Stimulated activated CD4-positive, alpha-beta T cell treated with anti-CD3 and anti-CD28 coated beads, Interleukin-1b, Interleukin-23, amount 100 ng/mL, for 24 hours (primary cell): ENCODE results near the gene PHACTR3.
"Not testable (repeated sequence)": the region's sequence is repeated elsewhere in the genome, so short reads cannot be mapped to it uniquely, and the experiment has no call there.

ENCODE experiments used
- DNase-seq, 4 experiments: peaks; one replicate each; pipeline ENCODE4 v3.0.0-alpha.2; 2020; ENCODE audit warnings: low read depth in 4 of 4, low spot score in 1 of 4

PHACTR3 gene

DNA sequence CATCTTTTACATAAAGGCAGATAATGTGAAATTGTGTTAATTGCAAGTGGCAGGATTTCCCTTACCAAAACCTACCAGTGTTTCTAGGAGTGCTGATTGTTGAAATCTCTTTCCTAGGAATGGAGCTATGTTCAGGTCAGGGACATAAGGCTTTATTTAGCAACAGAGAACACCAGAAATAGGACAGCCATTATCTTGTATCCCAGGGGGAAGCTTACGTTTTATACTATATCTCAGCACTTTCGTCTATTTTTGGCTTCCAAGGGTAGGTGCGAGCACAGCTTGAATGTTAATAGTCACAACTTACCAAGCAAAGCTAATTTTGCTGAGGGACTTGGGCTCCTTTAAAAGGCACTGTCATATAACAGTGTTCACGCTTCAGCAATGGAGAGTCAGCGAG, 235.1 kb downstream of the PHACTR3 start:
- no peak for DNase-seq

DNA sequence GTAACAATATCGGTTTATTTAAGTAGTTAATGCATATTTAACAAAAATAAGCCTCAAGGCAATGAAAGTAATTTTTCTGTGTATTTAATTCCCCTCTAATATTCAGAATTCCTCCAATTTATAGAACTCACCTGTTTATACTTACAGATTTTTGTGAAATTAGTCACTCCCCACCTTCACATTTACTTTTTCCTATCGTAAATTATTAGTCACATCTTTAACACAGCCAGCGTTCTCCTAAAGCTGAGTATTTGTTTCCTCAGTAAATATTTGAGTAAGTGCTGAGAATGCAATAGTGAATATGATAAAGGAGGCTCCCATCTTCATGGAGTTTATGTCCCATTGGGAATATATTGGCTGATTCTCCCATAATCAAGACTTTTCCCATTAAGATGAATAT, 241.1 kb downstream of the PHACTR3 start:
- DNase-seq: no peak

DNA sequence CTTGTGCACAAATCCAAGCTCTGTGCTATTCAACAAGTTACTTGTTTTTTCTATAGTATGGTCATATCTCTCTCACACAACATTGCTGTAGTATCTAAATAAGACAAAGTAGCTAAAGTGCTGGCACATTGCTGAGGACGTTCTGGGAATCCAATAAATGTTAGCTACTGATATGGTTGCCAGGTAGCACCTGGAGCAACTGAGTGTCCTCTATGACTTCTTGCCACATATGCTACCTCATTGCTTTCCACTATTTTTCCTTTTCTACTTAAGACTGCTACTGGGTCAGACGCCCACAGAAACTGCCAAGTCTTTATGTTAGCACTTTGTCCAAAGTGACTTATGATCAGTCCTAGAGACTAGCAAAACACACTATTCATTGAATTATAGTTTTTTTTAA, 243.8 kb downstream of the PHACTR3 start:
- DNase-seq: no peak

DNA sequence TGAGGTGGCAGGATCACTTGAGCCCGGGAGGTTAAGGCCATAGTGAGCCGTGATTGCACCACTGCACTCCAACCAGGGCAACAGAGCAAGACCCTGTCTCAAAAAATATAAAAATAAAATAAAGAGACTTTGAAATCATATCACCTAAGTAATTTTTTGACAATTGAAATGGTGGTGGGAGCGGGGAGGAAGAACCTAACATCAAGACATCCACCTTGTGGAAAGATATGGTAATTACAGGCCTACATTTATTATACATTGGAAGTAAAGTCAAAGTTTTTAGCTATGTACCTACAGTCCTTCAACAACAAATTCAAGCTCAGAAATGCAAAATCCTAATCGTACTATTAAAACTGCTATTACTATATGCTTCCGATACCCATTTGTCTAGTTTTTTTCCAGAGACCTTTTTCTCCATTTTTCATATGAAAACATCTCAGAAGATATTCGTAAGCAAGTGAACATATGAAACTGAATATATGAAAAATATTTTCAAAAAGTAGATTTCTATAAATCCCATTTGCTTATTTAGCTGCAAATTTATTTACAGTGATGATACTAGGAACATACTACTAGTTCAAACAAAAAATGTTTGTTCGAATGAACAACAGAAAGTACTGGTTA, 245.8 kb downstream of the PHACTR3 start:
- no peak for DNase-seq

DNA sequence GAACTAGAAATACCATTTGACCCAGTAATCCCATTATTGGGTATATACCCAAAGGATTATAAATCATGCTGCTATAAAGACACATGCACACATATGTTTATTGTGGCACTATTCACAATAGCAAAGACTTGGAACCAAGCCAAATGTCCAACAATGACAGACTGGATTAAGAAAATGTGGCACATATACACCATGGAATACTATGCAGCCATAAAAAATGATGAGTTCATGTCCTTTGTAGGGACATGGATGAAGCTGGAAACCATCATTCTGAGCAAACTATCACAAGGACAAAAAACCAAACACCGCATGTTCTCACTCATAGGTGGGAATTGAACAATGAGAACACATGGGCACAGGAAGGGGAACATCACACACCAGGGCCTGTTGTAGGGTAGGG, 252.2 kb downstream of the PHACTR3 start:
- DNase-seq: not testable (repeated sequence)

DNA sequence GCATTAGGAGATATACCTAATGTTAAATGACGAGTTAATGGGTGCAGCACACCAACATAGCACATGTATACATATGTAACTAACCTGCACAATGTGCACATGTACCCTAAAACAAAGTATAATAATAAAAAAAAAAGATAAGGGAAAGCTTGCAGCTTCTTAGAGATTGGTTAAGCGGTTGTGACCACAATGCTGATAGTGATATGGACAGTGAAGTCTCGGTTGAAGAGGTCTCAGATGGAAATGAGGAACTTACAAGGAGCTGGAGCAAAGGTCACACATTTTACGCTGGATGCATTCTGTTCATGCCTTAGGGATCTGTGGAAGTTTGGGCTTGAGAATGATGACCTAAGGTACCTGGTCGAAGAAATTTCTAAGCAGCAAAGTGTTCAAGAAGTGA, 252.6 kb downstream of the PHACTR3 start:
- DNase-seq: not testable (repeated sequence)

DNA sequence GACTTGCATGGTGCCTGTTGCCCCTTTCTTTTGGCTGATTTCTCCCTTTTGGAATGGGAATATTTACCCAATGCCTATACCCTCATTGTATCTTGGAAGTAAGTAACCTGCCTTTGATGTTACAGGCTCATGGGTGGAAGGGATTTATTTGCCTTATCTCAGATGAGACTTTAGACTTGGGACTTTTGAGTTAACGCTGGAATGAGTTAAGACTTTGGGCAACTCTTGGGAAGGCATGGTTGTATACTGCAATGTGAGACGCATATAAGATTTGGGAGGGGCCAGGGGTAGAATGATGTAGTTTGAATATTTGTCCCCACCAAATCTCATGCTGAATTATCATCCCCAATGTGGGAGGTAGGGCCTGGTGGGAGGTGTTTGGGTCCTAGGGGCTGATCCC, 253.6 kb downstream of the PHACTR3 start:
- DNase-seq: no peak

DNA sequence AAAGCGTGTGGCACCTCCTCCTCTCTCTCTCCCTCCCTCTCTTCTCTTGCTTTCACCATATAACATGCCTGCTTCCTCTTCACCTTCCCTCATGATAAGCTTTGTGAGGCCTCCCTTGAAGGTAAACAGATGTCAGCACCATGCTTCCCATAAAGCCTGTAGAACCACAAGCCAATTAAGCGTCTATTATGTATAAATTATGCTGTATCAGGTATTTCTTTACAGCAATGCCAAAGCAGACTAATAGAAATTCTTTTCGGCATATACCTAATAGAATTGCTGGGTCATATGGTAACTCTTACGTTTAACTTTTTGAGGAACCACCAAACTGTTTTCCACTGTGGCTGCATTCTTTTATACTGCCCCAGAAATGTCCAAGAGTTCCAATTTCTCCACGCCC, 254.1 kb downstream of the PHACTR3 start:
- DNase-seq: no peak

DNA sequence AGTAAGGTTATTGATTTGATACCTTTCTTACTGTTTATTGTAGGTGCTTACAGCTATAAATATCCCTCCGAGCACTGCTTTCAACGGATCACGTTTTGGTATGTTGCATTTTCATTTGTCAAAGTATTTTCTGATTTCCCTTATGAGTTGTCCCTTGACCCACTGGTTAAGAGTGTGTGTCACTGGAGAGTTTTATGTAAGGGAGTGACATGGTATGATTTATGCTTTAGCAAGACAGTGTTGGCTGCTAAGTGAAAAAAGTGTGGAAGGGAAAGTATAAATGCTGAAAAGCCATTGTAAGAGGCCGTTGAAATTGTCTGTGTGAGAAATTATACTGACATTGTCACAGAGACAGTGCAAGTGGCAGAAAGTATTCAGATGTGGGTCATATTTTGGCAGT, 257.1 kb downstream of the PHACTR3 start:
- DNase-seq: no peak

DNA sequence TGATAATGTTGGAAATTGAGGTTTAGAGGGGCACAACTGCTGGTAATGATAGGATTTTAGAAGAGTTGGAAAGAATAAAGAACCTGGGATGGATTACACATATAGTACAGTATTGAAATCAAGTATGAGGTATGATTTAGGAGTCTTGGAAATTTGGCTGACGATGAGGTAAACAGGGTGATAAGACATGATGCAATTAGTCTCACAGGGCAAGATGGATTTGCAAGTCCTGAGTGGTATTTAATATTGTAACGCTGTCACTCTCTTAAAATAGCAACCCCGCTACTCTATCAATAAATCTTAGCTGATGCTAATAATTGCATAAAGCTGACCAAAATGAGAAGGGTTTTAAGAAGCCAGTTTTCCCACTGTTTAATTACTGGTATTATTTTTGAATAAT, 258.7 kb downstream of the PHACTR3 start:
- no peak for DNase-seq

DNA sequence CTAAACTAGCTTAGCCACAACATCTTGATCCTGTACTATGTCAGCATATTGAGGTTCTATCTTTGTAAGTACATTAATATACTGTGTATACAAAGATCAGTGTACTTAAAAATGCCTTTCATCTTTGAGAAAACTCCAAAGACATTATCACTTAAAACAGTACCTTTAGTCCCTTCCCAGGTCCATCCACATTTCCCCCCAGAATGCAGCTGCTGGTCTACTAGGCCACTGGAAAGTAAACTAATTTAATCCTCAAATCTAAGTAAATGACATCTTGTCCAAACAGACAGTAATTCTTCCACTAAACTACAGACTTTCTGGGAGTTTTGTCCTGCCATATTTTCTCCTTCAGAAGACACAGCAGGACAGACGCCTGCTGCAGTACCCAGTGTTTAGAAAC, 260.4 kb downstream of the PHACTR3 start:
- no peak for DNase-seq

DNA sequence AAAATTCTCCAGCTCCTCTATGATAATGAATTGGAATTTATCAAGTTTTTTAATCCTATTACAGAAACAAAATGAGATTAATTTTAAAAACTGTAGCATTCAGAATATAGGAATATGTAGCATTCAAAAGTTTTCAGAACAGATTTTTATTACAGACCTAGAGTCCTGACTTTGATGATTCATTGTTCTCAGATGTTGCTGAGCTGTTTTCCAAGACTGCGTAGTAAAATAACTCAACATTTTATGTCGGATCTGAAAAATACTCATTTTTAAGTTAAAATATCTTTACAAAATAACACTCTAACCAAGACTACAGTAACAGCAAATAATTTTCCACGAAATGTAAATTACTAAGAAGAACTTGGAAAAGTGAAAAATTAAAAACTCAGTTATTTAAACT, 262.0 kb downstream of the PHACTR3 start:
- DNase-seq: no peak

DNA sequence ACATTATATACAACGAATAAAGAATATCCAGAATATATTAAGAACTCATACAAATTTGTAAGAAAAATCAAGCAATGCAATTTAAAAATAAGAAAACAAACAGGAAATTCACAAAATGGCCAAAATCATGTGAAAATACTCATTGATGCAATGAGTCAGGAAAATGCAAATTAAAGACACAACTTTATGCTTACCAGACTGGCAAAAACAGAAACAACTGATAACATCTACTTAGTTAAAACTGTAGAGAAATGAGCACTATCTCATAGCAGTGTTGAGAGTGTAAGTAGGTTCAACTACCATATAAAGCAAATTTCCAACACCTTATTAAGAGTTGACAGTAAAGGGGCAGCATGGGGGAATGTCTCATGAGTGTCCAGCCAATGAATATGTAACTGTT, 266.8 kb downstream of the PHACTR3 start:
- no peak for DNase-seq

DNA sequence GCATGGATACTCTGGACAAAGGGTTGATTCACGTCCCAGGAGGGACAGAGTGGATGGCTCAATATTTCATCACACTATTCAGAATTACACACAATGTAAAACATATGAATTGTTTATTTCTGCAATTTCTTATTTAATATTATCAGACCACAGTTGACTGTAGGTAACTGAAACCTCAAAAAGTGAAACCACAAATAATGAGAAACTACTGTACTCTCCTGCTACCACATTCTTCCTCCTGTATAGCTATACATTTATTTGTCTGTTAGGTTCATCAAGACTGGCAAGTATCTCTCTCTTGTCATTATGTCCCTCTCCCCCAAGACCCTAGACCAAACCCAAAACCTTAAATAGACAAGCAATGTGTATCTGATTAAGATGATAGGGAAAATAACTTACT, 269.1 kb downstream of the PHACTR3 start:
- DNase-seq: no peak

DNA sequence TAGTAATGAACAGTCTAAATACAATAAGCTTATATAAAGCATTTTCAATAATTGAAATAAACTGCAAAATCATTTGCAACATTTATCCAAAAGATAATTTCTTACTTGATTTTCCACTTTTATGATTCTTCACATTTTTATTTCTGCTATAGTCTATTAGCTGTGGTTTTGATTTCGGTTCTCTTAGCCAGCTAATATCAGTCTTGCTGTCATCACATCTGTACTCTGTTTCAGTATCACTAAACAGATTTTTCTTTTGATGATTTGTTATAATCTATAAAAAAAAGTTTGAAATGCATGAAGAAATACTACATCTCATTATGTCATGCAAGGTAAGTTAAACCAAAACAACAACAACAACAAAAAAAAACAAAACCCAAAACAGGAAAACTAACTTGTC, 275.9 kb downstream of the PHACTR3 start:
- DNase-seq: no peak

DNA sequence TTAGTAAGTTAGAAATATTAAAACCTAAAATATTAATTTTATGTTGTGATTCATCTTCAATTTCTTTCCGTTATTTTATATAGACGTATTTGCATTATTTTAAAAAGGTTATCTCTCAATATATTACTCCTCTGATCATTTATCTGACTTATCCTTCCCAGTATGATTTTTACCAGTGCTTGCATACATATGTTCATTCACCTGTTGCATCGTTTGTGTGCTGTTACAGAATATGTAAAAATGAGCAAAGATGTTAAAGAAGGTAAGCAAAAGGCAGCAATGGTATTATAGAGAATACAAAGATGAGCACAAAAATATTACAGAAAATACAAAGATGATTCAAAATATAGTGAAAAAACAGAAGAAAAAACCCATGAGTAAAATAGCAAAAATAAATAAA, 280.2 kb downstream of the PHACTR3 start:
- no peak for DNase-seq

DNA sequence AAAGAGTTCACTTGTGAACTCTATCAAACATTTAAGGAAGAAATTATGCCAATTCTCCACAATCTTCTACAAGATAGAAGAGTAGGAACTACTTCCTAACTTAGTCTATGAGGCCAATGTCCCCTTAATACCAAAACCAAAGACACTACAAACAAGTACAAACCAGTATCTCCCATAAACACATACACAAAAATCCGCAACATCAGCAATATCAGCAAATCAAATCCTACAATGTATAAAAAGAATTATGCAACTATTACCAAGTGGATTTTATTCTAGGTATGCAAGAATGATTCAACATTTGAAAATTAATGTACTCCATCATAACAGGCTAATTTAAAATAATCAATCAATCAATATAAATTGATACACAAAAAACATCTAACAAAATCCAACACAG, 283.7 kb downstream of the PHACTR3 start:
- no peak for DNase-seq

DNA sequence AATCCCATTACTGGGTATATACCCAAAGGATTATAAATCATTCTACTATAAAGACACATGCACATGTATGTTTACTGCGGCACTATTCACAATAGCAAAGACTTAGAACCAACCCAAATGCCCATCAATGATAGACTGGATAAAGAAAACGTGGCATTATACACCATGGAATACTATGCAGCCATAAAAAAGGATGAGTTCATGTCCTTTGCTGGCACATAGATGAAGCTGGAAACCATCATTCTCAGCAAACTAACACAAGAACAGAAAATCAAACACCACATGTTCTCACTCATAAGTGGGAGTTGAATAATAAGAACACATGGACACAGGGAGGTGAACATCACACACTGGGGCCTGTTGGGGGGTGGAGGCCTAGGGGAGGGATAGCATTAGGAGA, 285.7 kb downstream of the PHACTR3 start:
- not testable (repeated sequence) for DNase-seq

DNA sequence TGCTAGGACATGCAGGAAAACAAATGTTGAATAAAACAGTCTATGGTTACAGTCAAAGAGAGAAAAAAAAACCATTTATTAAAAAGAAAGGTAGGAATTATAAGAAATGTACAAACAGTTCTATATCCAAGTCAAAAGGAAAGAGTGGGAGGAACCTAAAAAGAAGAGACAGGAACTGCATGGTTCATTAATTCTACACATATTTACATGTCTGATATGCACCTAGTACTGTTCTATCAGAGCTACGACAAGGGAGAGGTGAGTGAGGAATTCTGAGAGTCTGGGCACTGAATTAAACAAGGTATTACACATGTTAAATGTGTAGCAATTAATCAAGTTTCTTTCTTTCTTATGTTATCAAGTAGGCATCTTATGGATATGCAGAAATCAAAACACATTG, 287.2 kb downstream of the PHACTR3 start:
- DNase-seq: no peak

DNA sequence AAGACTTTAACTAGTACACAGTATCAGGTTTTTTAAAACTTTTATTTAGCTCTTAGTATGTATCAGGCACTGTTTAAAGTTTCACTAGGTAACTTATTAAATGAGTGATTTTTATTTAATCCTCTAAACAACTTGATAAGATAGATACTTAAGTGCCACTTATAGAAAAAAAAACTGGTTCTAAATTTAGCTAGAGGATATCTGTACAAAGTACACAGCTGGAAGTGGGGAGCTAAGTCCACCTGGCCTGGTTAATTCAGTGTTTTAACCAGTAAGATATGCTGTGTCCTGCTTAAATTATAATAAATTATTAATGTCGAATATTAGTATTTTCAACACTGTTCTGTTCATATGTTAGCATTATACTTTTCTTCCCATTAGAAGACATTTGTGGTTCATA, 291.6 kb downstream of the PHACTR3 start:
- no peak for DNase-seq
